ENCODE measurements around the gene SOHLH1.

SOHLH1 gene

GRCh38 chr9:135728436-135729110, 29.3 kb upstream of the SOHLH1 start:
- DNase-seq (ENCODE audit: low read depth), result no peak

DNA sequence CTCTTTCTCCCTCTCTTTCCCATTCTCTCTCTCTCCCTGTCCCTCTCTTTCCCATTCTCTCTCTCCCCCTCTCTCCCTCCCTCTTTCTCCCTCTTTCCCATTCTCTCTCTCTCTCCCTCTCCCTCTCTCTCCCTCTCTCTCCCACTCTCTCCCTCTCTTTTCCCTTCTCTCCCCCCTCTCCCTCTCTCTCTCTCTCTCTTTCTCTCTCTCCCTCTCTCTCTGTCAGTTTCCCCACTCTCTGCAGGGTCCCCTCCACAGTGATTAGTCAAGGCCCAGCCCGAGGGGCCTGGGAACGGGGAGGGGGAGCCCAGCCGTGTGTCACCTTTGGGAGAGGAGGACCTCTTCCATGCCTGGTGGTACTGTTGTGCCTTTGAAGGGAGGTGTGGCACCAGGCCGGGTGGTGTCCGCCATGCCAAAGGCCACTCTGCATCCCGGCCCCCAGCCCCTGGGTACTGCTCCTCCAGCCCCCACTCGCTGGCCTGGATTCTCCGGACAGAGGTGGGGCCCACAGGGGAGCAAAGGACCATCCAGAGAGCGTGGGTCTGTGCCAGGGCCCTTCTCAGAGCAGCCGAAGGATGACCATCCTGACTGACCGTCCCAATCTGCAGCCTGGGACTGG, 28.1 kb upstream of the SOHLH1 start:
- no peak for DNase-seq (ENCODE audit: low read depth)

- DNase-seq (ENCODE audit: low read depth), result no peak
Measured at GRCh38 chr9:135726138-135726853, 27.0 kb upstream of the SOHLH1 start.

GRCh38 chr9:135724186-135724787, 25.0 kb upstream of the SOHLH1 start:
- DNase-seq (ENCODE audit: low read depth), result no peak

GRCh38 chr9:135722365-135722764, 23.1 kb upstream of the SOHLH1 start:
- no peak for DNase-seq (ENCODE audit: low read depth)

GRCh38 chr9:135719472-135719871, 20.2 kb upstream of the SOHLH1 start:
- DNase-seq (ENCODE audit: low read depth), result no peak

DNA sequence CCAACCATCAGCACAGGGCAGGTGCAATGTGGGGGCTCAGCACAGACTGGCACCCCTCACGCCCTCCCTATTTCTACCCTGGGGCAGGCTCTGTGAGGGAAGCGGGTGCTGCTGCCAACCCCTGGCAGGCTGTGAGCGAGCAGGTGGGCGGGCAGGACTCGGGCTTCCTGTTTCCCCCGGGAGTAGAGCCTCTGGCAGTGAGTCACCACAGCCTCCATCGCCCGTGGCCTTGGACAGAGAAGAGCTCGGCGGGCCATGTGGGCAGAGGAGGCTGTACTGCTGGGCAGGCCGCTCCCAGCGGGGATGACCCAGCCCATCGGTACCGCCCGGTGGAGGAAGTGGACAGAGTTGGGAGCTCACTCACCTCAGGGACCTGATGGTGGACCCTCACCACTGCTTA, 19.3 kb upstream of the SOHLH1 start:
- no peak for DNase-seq (ENCODE audit: low read depth)

DNA sequence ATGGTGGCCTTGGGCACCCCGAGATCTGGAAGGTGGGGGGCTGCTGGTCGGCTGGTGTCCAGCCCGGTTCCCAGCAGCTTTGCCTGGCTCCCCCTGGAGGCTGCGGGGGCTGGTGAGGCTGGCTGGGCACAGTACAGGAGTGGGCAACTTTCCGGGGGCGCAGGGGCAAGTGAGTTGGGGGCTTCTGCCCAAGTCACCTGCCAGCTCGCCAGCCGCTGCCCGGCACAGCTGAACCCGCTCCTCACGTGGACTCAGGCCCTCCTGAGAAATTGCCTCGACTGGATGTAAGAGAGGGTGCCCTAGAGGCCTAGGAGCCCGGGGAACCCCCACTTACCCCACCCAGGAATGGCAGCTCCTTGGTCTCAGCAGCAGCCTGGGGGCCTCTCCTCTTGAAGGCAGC, 18.1 kb upstream of the SOHLH1 start:
- no peak for DNase-seq (ENCODE audit: low read depth)

DNA sequence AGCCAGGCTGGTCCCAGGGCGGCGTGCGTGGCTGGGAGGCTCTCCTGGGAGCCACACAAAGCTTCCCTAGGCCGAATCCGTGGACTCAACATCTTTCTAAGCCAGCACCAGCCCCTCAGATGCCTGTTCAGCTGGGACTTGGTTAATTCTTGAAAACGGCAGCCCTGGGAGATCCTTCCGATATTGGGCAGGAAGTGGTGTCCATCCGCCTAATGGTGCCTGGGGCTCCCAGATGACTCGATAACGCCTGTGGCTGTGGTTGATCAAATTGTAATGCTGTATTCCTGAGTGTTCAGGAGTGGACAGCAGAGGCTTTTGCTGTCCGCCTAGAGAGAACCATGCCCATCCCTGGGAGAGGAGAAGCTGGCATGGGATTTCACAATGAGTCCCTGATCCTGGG, 16.8 kb upstream of the SOHLH1 start:
- no peak for DNase-seq (ENCODE audit: low read depth)

DNA sequence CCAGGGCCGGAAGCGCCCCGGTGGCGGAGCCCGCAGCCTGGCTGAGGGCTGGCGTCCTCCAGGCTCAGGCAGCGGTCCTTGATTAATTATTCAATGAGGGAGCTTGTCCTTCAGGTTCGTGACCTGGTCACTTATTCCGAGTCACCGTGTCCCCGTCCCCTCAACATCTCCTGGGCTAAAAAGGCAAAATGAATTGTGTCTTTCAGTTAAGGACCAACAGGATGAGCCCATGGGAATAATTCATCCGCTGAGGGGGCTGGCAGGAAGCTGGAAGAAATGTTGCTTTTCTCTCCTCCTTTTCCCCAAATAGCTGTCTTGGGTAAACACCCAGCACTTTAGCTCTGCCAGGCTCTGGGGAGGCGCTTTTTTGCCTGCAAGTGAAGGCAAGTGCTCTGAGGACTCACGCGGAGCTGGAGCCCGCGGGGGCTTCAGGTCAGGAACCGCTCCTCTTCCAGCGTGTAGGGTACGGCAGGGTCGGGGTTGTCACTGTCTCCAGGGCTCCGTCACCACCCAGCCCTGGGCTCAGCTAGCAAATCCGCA, 15.8 kb upstream of the SOHLH1 start:
- no peak for DNase-seq (ENCODE audit: low read depth)

DNA sequence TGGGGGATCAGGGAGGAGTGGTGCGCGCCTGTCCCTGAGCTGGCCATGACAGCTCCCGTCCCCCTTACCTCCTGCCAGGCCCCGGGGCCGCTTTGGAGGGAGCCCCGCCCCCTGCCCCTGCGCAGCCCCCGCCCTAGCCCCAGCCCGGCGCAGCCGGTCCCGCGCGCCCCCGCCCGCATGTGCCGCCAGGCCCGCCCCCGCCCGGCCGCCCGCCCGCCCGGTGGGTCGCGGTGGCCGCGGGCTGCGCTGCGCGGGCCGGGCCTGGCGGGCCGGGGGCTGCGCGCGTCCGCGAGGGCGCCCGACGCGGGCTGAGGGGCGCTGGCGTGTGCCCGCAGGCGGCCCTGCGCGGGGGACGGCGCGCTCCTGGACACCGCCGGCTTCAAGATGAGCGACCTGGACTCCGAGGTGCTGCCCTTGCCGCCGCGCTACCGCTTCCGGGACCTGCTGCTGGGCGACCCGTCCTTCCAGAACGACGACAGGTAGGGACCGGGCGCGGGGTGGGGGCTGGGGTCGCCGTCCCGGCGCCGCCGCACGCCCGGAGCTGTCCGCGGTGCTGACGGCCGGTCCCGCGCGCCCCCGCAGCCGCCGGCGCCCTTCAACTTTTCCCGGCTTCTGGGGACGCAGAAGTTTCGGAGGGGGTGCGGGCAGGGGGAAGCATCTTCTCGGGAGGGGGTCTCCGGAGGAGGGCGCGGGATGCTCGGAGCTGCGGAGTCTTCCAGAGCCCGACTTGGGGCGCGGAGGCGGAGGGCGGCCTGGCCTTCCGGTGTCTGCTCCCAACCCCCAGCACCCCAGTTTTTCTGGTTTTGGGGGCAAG, 15.2 kb upstream of the SOHLH1 start:
- DNase-seq (ENCODE audit: low read depth), result no peak

DNA sequence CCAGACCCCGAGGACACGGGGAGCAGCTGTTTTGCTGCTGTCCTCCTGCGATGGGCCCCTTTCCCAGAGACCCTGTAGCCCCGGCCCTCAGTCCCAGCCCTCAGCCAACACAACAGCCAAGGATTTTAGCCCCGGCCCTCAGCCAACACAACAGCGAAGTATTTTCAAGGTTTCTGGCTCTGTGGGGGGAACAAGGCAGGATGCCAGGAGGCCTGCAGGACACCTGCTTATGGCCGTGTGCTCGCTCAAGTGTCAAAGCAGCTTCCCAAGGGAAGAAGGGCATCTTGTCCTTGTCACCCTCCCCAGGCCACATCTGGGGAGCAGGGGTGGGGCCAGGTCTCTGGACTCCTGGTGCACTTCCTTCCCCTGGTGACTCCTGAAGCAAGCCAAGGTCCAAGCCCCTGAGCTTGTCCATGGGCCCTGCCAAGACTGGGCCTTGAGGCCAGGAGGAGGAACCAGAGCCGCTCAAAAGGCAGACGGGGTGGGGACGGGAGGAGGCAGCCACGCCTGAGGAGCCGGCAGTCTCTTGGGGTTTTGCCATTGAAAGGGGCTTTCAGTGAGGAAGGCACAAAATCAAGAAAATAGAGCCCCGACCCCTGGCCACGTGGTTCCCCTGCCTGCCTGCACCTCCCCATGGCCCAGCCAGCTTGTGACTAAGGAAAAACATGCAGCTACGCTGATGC, 13.5 kb upstream of the SOHLH1 start:
- no peak for DNase-seq (ENCODE audit: low read depth)

DNA sequence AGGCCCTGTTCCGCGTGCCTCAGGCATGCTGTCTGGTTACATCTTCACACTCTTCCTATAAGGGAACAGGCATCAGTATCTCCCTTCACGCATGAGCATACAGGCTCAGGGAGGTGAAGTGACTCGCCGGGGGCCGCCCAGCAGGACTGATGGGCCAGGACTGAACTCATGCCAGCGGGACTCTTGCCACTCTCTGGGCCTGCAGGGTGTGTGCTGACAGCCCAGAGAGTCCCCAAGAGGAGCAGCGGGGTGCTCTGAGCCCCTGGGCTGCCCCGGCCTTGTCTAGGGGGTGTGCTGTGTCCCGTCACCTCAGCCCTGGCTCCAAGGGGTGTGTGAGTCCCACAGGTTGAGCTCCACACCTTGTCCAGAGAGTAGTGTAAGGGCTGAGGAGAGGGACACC, 12.6 kb upstream of the SOHLH1 start:
- DNase-seq (ENCODE audit: low read depth), result no peak

- no peak for DNase-seq (ENCODE audit: low read depth)
Measured at GRCh38 chr9:135711391-135711790, 12.1 kb upstream of the SOHLH1 start.

- no peak for DNase-seq (ENCODE audit: low read depth)
Measured at GRCh38 chr9:135708164-135708563, 8.9 kb upstream of the SOHLH1 start.

GRCh38 chr9:135707252-135708138, 8.2 kb upstream of the SOHLH1 start:
- DNase-seq (ENCODE audit: low read depth), result no peak

DNA sequence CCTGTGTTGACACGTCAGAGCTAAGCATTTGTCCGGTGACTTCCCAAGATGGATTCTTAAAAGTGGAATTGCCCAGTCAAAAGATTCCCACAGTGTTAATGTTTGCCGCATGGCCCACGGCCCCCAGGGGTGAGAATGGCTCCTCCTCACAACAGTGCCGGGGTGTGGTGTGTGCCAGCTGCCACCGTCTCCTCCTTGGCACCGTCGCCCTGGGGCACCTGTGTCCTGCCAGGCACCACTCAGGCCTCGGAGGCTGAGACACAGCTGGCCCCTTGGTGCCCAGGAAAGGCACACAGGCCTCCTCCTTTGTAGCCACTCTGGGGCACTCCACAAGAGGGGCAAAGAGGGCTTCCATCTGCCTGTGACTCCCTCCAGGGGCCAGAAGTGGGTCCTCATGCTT, 7.0 kb upstream of the SOHLH1 start:
- no peak for DNase-seq (ENCODE audit: low read depth)

DNA sequence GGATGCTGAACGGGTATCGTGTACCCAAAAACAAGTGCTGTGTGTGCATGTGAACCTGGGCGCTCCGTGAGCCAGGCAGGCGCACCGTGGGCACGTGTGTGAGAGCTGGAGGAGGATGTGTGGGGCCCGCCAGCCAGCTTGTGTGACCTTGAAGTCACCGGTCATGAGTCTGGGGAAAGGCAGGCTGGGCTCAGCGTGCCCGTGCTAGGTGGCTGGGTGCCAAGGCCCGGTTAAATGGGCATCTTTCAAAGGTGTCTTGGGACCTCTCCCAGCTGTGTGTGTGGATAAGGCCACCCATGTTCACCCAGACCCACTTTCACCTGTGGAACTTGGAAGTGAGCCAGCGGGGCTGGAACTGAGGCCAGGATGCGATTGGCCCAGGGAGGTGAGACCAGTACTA, 6.1 kb upstream of the SOHLH1 start:
- no peak for DNase-seq (ENCODE audit: low read depth)

DNA sequence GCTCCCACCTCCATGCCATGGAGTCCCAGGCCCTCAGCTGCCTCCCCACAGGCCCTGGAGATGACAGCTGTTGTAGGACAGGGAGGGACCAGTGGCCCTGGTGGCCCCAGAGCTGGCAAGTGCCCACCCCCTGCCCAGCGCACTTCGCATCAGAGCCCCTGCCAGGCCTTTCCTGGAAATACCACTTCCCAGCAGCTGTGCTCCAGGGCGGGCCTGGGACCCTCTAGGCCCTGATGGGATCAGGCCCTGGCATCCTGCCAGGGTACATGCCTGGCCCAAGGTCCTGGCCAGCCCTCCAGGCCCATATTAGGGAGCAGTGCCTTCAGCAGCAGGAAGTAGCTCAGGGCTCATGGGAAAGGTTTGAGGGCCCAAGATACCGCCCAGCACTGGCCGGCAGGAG, 5.2 kb upstream of the SOHLH1 start:
- no peak for DNase-seq (ENCODE audit: low read depth)

GRCh38 chr9:135703726-135704125, 4.4 kb upstream of the SOHLH1 start:
- no peak for DNase-seq (ENCODE audit: low read depth)

Data from activated gamma-delta T cell treated with anti-CD3 and anti-CD28 coated beads, Interleukin-2, amount 50 U/mL, for 16 hours (primary cell).